ENCODE data around the gene VPS72. TPM values are rescaled to one million over a fixed set of nuclear protein-coding genes. Genes with fewer than 3 reads are reported as not detected.

The VPS72 gene
- total and polyA plus RNA-seq, 8 donors = 12.5 to 29.0 (median 23.7) TPM

DNA sequence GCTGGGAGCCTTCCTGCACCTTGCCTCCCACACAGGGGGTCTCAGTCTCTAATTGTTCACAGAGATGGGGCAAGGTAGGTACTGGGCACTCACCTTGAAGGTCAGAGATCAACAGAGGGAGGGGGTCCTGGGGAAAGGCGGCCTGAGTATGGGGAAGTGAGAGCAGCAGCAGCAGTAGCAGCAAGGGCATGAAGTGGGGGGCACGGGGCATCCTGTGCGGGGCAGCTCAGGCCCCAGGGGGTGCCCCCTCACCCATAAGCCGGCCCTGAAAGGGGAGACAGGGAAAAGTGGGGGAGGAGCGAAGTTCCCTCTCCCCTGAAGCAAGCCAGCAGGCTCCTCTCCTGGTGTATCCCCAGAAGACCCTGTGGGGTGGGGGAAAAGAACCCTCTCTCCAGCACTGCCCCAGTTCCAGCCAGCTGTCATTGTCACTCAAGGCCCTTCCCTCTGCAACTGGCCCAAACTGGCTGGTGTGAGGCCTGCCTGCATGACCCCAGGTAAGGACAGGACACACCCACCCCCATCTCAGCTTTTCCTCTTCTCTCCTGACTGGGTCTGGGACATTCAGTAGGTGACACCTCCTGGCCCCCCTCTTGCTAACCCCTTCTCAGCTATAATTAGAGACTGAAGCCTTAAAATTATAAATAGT, 47.5 kb downstream of the VPS72 start:
- TF ChIP-seq, protein P1, sequence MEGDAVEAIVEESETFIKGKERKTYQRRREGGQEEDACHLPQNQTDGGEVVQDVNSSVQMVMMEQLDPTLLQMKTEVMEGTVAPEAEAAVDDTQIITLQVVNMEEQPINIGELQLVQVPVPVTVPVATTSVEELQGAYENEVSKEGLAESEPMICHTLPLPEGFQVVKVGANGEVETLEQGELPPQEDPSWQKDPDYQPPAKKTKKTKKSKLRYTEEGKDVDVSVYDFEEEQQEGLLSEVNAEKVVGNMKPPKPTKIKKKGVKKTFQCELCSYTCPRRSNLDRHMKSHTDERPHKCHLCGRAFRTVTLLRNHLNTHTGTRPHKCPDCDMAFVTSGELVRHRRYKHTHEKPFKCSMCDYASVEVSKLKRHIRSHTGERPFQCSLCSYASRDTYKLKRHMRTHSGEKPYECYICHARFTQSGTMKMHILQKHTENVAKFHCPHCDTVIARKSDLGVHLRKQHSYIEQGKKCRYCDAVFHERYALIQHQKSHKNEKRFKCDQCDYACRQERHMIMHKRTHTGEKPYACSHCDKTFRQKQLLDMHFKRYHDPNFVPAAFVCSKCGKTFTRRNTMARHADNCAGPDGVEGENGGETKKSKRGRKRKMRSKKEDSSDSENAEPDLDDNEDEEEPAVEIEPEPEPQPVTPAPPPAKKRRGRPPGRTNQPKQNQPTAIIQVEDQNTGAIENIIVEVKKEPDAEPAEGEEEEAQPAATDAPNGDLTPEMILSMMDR (IDR thresholded peaks at IDR 0.05) = no peak
- peaks cover 0 to 6% (median 0%) of the 10 kb centered on the region in 3 donors for H3K4me1 ChIP-seq
- ATAC-seq = no peak
- H3K27me3 ChIP-seq = no peaks in the 10 kb centered on the region
- H3K9me3 ChIP-seq = no peaks in the 10 kb centered on the region
- H3K36me3 ChIP-seq = no peaks in the 10 kb centered on the region
- no peak overlapping the region for H3K4me3 ChIP-seq
- H3K27ac ChIP-seq = no peak overlapping the region
- WGBS, 2 donors = 74 to 78% methylated on average over 5 of the region's 5 CpGs
- FAIRE-seq = no peak
- intact Hi-C loops (cut with DNase I) = loop anchor here in 1 of 3 donors (5.0 kb wide), 1 partner anchor 50 kb away; no protein-coding TSS in a partner anchor
- no peak for DNase-seq

DNA sequence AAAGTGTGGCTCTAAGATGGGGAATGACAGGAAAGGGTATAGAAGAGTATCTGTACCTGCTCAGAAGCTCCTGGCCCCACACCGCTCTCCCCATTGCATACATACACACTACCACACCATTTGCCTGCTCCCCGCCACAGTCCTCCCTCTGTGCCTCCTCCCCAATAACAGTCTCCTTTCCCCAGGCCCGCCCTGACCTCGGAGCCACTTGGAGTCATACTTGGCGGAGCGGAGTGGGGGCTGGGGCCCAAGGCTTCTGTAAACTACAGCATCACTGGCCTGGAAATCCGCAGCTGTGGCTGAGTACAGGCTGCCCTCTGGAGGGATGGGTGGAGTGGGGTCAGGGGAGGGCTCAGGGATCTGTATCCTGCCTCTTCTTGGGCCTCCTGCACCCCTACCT, 52.2 kb downstream of the VPS72 start:
- no peaks in the 10 kb centered on the region for H3K36me3 ChIP-seq
- no peak overlapping the region for H3K4me3 ChIP-seq
- DNase-seq = peak in 1 of 6 donors; percentile 65
- TF ChIP-seq, protein P1 (IDR thresholded peaks at IDR 0.05) = no peak
- H3K9me3 ChIP-seq = no peaks in the 10 kb centered on the region
- FAIRE-seq = no peak
- intact Hi-C loops (cut with DNase I) = no loop called here
- ATAC-seq = no peak
- 94 to 97% methylated on average over 7 of the region's 7 CpGs for WGBS, 2 donors
- no peak overlapping the region for H3K27ac ChIP-seq
- H3K27me3 ChIP-seq = no peaks in the 10 kb centered on the region
- no peaks in the 10 kb centered on the region for H3K4me1 ChIP-seq

DNA sequence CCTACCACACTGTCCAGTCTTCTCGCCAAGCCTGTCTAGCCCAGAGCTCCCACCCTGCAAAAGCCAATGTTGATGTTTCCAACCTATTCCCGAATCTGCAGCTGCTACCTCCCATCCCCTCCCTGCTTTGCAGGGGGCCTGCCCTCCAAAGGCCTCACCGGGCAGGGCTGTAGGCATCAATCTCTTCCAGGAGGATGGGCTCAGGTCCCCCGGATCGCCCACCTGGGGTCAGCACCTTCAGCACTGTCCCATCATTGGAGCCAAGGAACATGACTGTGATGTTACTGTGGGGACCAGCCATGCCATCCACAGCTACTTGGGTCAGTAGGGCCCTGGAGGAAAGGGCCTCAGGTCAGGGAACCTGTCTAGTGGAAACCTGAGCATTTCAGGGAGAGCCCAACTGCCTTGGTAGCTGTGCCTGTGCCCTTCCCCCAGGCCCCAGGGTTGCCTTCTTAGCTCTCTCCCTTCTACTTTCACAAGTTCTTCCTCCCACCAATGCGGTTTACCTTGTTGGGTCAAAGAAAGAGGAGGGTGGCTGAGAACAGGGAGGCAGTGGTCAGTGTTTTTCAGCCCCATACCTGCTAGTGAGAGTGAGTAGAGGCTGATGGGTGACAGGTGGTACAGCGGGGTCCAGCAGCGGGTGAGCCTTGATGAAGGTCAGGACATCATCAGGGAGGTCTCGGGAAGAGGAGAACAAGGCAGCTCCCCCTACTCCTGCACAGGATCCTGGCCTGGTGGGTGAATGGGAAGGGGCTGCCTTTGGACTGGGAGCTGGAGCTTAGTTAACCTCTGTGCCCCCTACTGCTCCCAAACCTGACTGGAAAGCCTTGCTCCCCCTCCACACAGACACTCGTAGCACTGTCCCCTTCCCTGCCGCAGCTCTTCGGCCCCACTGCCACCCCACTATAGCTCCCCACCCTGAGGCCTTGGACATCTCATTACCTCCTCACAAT, 54.3 kb downstream of the VPS72 start:
- H3K27ac ChIP-seq = no peak overlapping the region
- H3K27me3 ChIP-seq = peaks cover 0 to 8% (median 0%) of the 10 kb centered on the region in 4 donors
- H3K4me1 ChIP-seq = no peaks in the 10 kb centered on the region
- H3K36me3 ChIP-seq = no peaks in the 10 kb centered on the region
- DNase-seq = no peak
- no peaks in the 10 kb centered on the region for H3K9me3 ChIP-seq
- intact Hi-C loops (cut with DNase I) = no loop called here
- 87 to 90% methylated on average over 12 of the region's 12 CpGs for WGBS, 2 donors
- FAIRE-seq = no peak
- no peak for ATAC-seq
- H3K4me3 ChIP-seq = no peak overlapping the region
- TF ChIP-seq, protein P1 (IDR thresholded peaks at IDR 0.05) = no peak

DNA sequence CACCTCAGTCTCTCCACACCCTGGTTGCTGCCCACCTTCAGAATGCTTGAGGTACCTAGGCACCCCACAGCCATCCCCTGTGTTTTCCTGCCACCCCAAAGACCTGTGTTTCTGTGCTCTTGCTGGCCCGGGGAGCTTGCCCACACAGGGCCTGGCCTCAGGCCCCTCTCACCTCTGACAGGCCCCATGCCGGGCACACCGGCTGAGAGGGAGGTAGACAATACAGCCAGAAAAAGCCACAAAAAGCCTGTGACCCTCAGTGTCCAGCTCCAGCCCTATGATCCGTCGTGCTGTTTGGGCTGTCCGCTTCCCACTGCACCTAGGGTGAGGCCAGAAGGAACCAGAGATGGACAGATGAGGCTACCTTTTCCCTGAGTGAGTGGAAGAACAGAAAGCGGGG, 55.0 kb downstream of the VPS72 start:
- ATAC-seq (no peak), FAIRE-seq (no peak), DNase-seq (no peak)
- TF ChIP-seq, protein P1 (IDR thresholded peaks at IDR 0.05) = no peak
- no peak overlapping the region for H3K4me3 ChIP-seq
- no peaks in the 10 kb centered on the region for H3K36me3 ChIP-seq
- intact Hi-C loops (cut with DNase I) = no loop called here
- H3K4me1 ChIP-seq = no peaks in the 10 kb centered on the region
- no peak overlapping the region for H3K27ac ChIP-seq
- peaks cover 0 to 8% (median 0%) of the 10 kb centered on the region in 4 donors for H3K27me3 ChIP-seq
- no peaks in the 10 kb centered on the region for H3K9me3 ChIP-seq
- 94 to 96% methylated on average over 7 of the region's 7 CpGs for WGBS, 2 donors
